DOHH2 (cell line): ENCODE data around the gene DTNB.

ENCODE experiments used
- H3F3A ChIP-seq: fragments of 200-600 bp; sonication (generic), shearing (Covaris generic); 2 replicates; pipeline ENCODE4 v1.6.0; 2016; ENCODE audit warnings: antibody characterized with exemption, mild to moderate bottlenecking; ENCODE audit not compliant: control insufficient read depth, insufficient read depth
- H3K27ac ChIP-seq: fragments of 200-600 bp; sonication (generic); 2 replicates; pipeline ENCODE4 v1.5.1; 2014; ENCODE audit warnings: low read depth, mild to moderate bottlenecking, low read length, moderate library complexity
- H3K27me3 ChIP-seq: fragments of 200-600 bp; sonication (generic); 2 replicates; pipeline ENCODE4 v1.6.1; 2014; ENCODE audit warnings: mild to moderate bottlenecking, low read length, mixed read lengths; ENCODE audit not compliant: control insufficient read depth
- H3K36me3 ChIP-seq: fragments of 200-600 bp; sonication (generic); 2 replicates; pipeline ENCODE4 v1.6.1; 2014; ENCODE audit warnings: mild to moderate bottlenecking, low read length, moderate library complexity, mixed read lengths; ENCODE audit not compliant: control insufficient read depth
- H3K4me1 ChIP-seq: fragments of 200-600 bp; sonication (generic); 2 replicates; pipeline ENCODE4 v1.6.1; 2014; ENCODE audit warnings: mild to moderate bottlenecking, low read length, mixed read lengths; ENCODE audit not compliant: control insufficient read depth
- H3K4me2 ChIP-seq: fragments of 200-600 bp; sonication (generic); 2 replicates; pipeline ENCODE4 v1.6.0; 2014; ENCODE audit warnings: mild to moderate bottlenecking, low read length, moderate library complexity
- H3K4me3 ChIP-seq: fragments of 200-600 bp; sonication (generic); 2 replicates; pipeline ENCODE4 v1.5.1; 2014; ENCODE audit warnings: mild to moderate bottlenecking, low read length, mixed read lengths
- H3K79me2 ChIP-seq: fragments of 200-600 bp; sonication (generic); 2 replicates; pipeline ENCODE4 v1.6.1; 2014; ENCODE audit warnings: mild to moderate bottlenecking, low read length, mixed read lengths; ENCODE audit not compliant: control insufficient read depth
- H3K9me2 ChIP-seq: fragments of 200-600 bp; sonication (generic); replicated peaks from 2 replicates; pipeline ENCODE4 v1.6.1; 2014; ENCODE audit warnings: mild to moderate bottlenecking, low read length, mixed read lengths; ENCODE audit not compliant: control insufficient read depth
- H3K9me3 ChIP-seq: fragments of 200-600 bp; sonication (generic); 2 replicates; pipeline ENCODE4 v1.6.1; 2014; ENCODE audit warnings: antibody characterized with exemption, low read length, mixed read lengths; ENCODE audit not compliant: control insufficient read depth, insufficient read depth
- H4K20me1 ChIP-seq: fragments of 200-600 bp; sonication (generic); 2 replicates; pipeline ENCODE4 v1.6.0; 2014; ENCODE audit warnings: low read depth, mild to moderate bottlenecking, antibody characterized with exemption, low read length, moderate library complexity; ENCODE audit not compliant: control insufficient read depth, insufficient read depth
- CTCF ChIP-seq: fragments of 200-600 bp; sonication (generic); IDR thresholded peaks from one replicate; pipeline ENCODE4 v1.5.1; 2014; ENCODE audit warnings: antibody characterized with exemption, mild to moderate bottlenecking, low read depth, low read length; ENCODE audit not compliant: poor library complexity, severe bottlenecking
- EZH2phosphoT487 ChIP-seq: fragments of 200-600 bp; sonication (generic); IDR thresholded peaks from 2 replicates; pipeline ENCODE4 v1.6.1; 2017; ENCODE audit warnings: borderline replicate concordance, mild to moderate bottlenecking, antibody characterized with exemption, low read length, moderate library complexity, mixed read lengths

The DTNB gene

GRCh38 chr2:25617948-25618646 lies 55.3 kb downstream of the DTNB start:
- H3K4me2 ChIP-seq: no peak overlapping the region
- no peaks in the 10 kb centered on the region for H4K20me1 ChIP-seq
- no peak overlapping the region for H3K27ac ChIP-seq
- no peaks in the 10 kb centered on the region for H3K27me3 ChIP-seq
- H3K4me1 ChIP-seq: no peaks in the 10 kb centered on the region
- H3F3A ChIP-seq: no peaks in the 10 kb centered on the region
- H3K36me3 ChIP-seq: no peaks in the 10 kb centered on the region
- TF ChIP-seq EZH2phosphoT487 (no peak), CTCF (no peak)
- H3K4me3 ChIP-seq: no peak overlapping the region
- no peaks in the 10 kb centered on the region for H3K9me2 ChIP-seq
- H3K9me3 ChIP-seq: no peaks in the 10 kb centered on the region
- H3K79me2 ChIP-seq: no peaks in the 10 kb centered on the region

- Histone ChIP-seq H3K27ac (no peak overlapping the region), H3K4me2 (no peak overlapping the region), H3K79me2 (no peaks in the 10 kb centered on the region), H3K4me3 (no peak overlapping the region), H3K27me3 (no peaks in the 10 kb centered on the region), H3F3A (no peaks in the 10 kb centered on the region), H3K9me3 (no peaks in the 10 kb centered on the region), H3K9me2 (no peaks in the 10 kb centered on the region), H3K36me3 (no peaks in the 10 kb centered on the region), H3K4me1 (no peaks in the 10 kb centered on the region), H4K20me1 (no peaks in the 10 kb centered on the region)
- no peak for TF ChIP-seq EZH2phosphoT487
- no peak for TF ChIP-seq CTCF
These were observed 57.5 kb downstream of the DTNB start for GRCh38 chr2:25615920-25616319.

GRCh38 chr2:25615386-25615785 lies 58.0 kb downstream of the DTNB start:
- no peak for TF ChIP-seq EZH2phosphoT487
- TF ChIP-seq CTCF: no peak
- no peak overlapping the region for H3K27ac ChIP-seq

More at GRCh38 chr2:25615386-25615785, 58.0 kb downstream of the DTNB start:
- Histone ChIP-seq H3K4me2 (no peak overlapping the region), H3K4me3 (no peak overlapping the region), H3K79me2 (no peaks in the 10 kb centered on the region), H3K27me3 (no peaks in the 10 kb centered on the region), H3F3A (no peaks in the 10 kb centered on the region), H3K9me2 (no peaks in the 10 kb centered on the region), H3K9me3 (no peaks in the 10 kb centered on the region), H3K4me1 (no peaks in the 10 kb centered on the region), H3K36me3 (no peaks in the 10 kb centered on the region), H4K20me1 (no peaks in the 10 kb centered on the region)
